Measurements from ENCODE around the gene RRP15. TPM values are rescaled to one million over a fixed set of nuclear protein-coding genes. Genes with fewer than 3 reads are reported as not detected.

RRP15 gene
- total and polyA plus RNA-seq, 10 donors: 2.2 to 22.7 (median 10.6) TPM

GRCh38 chr1:218297867-218298266 is 12.8 kb downstream of the RRP15 start:
- Histone ChIP-seq H3K9me3 (no peaks in the 10 kb centered on the region), H3K4me1 (peaks cover 0 to 5% (median 0%) of the 10 kb centered on the region in 6 donors), H3K27ac (no peak overlapping the region), H3K4me3 (no peak overlapping the region), H3K36me3 (peaks cover 0 to 45% (median 6%) of the 10 kb centered on the region in 6 donors), H3K27me3 (replicated peaks in 1 of 7) (no peaks in the 10 kb centered on the region)
- intact Hi-C loops (cut with DNase I; ENCODE audit: low total_unique reads): no loop called here
- WGBS, 5 donors: 57 to 88% (median 80%) methylated on average over 1 of the region's 1 CpG
- no peak for TF ChIP-seq POLR2A (IDR thresholded peaks at IDR 0.05)
- no peak for DNase-seq

GRCh38 chr1:218298398-218298797 is 13.3 kb downstream of the RRP15 start:
- 85 to 94% (median 90%) methylated on average over 4 of the region's 4 CpGs for WGBS, 5 donors
- Histone ChIP-seq H3K27me3 (replicated peaks in 1 of 7) (no peaks in the 10 kb centered on the region), H3K4me3 (no peak overlapping the region), H3K27ac (no peak overlapping the region), H3K4me1 (peaks cover 0 to 5% (median 0%) of the 10 kb centered on the region in 6 donors), H3K9me3 (no peaks in the 10 kb centered on the region), H3K36me3 (peaks cover 0 to 50% (median 8%) of the 10 kb centered on the region in 6 donors)
- TF ChIP-seq POLR2AphosphoS5 (IDR thresholded peaks at IDR 0.05) (no peak), POLR2A (IDR thresholded peaks at IDR 0.05) (no peak), CTCF (IDR thresholded peaks at IDR 0.05 in 8 of 11, conservative IDR thresholded peaks at IDR 0.05 in 3 of 11) (no peak)
- DNase-seq: no peak
- intact Hi-C loops (cut with DNase I; ENCODE audit: low total_unique reads): no loop called here

- peaks cover 0 to 5% (median 0%) of the 10 kb centered on the region in 6 donors for H3K4me1 ChIP-seq
- no peaks in the 10 kb centered on the region for H3K27me3 ChIP-seq (replicated peaks in 1 of 7)
- intact Hi-C loops (cut with DNase I; ENCODE audit: low total_unique reads): no loop called here
- H3K36me3 ChIP-seq: peaks cover 0 to 55% (median 8%) of the 10 kb centered on the region in 6 donors
- TF ChIP-seq CTCF (IDR thresholded peaks at IDR 0.05 in 8 of 11, conservative IDR thresholded peaks at IDR 0.05 in 3 of 11): peak in 1 of 11 experiments; percentile 24
- no peak for TF ChIP-seq POLR2AphosphoS5 (IDR thresholded peaks at IDR 0.05)
- TF ChIP-seq POLR2A (IDR thresholded peaks at IDR 0.05): no peak
- H3K9me3 ChIP-seq: no peaks in the 10 kb centered on the region
- no peak overlapping the region for H3K27ac ChIP-seq
- no peak for DNase-seq
- WGBS, 5 donors: 77 to 87% (median 83%) methylated on average over 2 of the region's 2 CpGs
- no peak overlapping the region for H3K4me3 ChIP-seq
Measured at GRCh38 chr1:218299416-218299815, 14.3 kb downstream of the RRP15 start.

GRCh38 chr1:218301217-218301616 is 16.1 kb downstream of the RRP15 start:
- Histone ChIP-seq H3K27ac (no peak overlapping the region), H3K4me1 (peaks cover 0 to 5% (median 0%) of the 10 kb centered on the region in 6 donors), H3K4me3 (no peak overlapping the region), H3K9me3 (no peaks in the 10 kb centered on the region), H3K36me3 (peaks cover 0 to 59% (median 12%) of the 10 kb centered on the region in 6 donors), H3K27me3 (replicated peaks in 1 of 7) (no peaks in the 10 kb centered on the region)
- WGBS, 5 donors: 86 to 97% (median 94%) methylated on average over 1 of the region's 1 CpG
- intact Hi-C loops (cut with DNase I; ENCODE audit: low total_unique reads): no loop called here
- DNase-seq: no peak
- TF ChIP-seq CTCF (IDR thresholded peaks at IDR 0.05 in 8 of 11, conservative IDR thresholded peaks at IDR 0.05 in 3 of 11) (no peak), POLR2A (IDR thresholded peaks at IDR 0.05) (no peak), POLR2AphosphoS5 (IDR thresholded peaks at IDR 0.05) (no peak)

GRCh38 chr1:218302155-218302554 is 17.1 kb downstream of the RRP15 start:
- 88 to 98% (median 93%) methylated on average over 3 of the region's 3 CpGs for WGBS, 5 donors
- no peak for DNase-seq
- peaks cover 0 to 5% (median 0%) of the 10 kb centered on the region in 6 donors for H3K4me1 ChIP-seq
- intact Hi-C loops (cut with DNase I; ENCODE audit: low total_unique reads): no loop called here
- H3K27me3 ChIP-seq (replicated peaks in 1 of 7): no peaks in the 10 kb centered on the region
- no peak overlapping the region for H3K4me3 ChIP-seq
- H3K9me3 ChIP-seq: no peaks in the 10 kb centered on the region
- no peak overlapping the region for H3K27ac ChIP-seq
- TF ChIP-seq CTCF (IDR thresholded peaks at IDR 0.05 in 8 of 11, conservative IDR thresholded peaks at IDR 0.05 in 3 of 11) (no peak), POLR2A (IDR thresholded peaks at IDR 0.05) (no peak), POLR2AphosphoS5 (IDR thresholded peaks at IDR 0.05) (no peak)
- peaks cover 0 to 62% (median 13%) of the 10 kb centered on the region in 6 donors for H3K36me3 ChIP-seq
